NCI-H226 (cell line): Measurements from ENCODE around the gene GALNT14.

Experiments used
- DNase-seq: peaks from one replicate; pipeline ENCODE4 v3.0.0-alpha.2; 2015

GALNT14 gene

GRCh38 chr2:30877833-30878232 lies 260.4 kb downstream of the GALNT14 start:
- no peak for DNase-seq

- DNase-seq, result no peak
These were observed 265.4 kb downstream of the GALNT14 start for GRCh38 chr2:30872797-30873196.

- DNase-seq, result no peak
These were observed 266.1 kb downstream of the GALNT14 start for GRCh38 chr2:30871980-30872789.

- DNase-seq, result no peak
These were observed 266.8 kb downstream of the GALNT14 start for GRCh38 chr2:30871440-30871839.

GRCh38 chr2:30869988-30870387 lies 268.3 kb downstream of the GALNT14 start:
- no peak for DNase-seq

- no peak for DNase-seq
These were observed 270.9 kb downstream of the GALNT14 start for GRCh38 chr2:30867385-30867784.

- no peak for DNase-seq
These were observed 271.3 kb downstream of the GALNT14 start for GRCh38 chr2:30866974-30867373.

GRCh38 chr2:30865892-30866681 lies 272.2 kb downstream of the GALNT14 start:
- DNase-seq, result no peak

GRCh38 chr2:30865243-30865642 lies 273.0 kb downstream of the GALNT14 start:
- no peak for DNase-seq

GRCh38 chr2:30862054-30862651 lies 276.1 kb downstream of the GALNT14 start:
- peak; percentile 40 for DNase-seq

GRCh38 chr2:30860726-30861125 lies 277.5 kb downstream of the GALNT14 start:
- no peak for DNase-seq
